ENCODE data around the gene DNAH10.

Gene DNAH10

DNA sequence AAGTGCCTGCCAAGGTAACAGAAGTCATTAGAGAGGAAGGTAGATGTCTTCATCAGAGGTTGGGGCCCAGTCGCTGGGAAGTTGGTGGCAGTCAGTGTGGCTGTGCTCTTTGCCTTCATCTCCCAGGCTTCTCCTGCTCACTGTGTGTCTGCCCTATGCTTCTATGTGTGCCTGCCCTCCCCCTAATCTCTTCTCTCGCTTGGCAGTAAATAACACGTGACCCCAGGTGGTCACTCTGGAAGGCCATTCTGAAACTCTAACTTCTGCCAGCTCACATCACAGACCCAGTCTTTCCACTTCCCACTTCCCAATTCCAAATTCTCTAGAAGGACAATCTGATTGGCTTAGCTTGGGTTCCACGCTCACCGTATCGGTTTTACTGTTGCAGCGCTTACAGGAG is 220.2 kb downstream of the DNAH10 start:
- Histone ChIP-seq H3K27ac (ENCODE audit: extremely low read depth, low read depth, low read length) (no peak overlapping the region), H3K36me3 (ENCODE audit: control insufficient read depth in 2 of 2, insufficient read depth in 1 of 2, low read length in 2 of 2) (peaks cover 8 to 26% of the 10 kb centered on the region in 2 experiments), H3K4me3 (ENCODE audit: low read depth, low read length) (no peak overlapping the region), H3K4me1 (ENCODE audit: control insufficient read depth, insufficient read depth, low read length) (peaks cover 4% of the 10 kb centered on the region; the same call in 1 of the 2 replicates), H3K9me3 (ENCODE audit: control insufficient read depth, insufficient read depth, low read depth, low read length) (no peaks in the 10 kb centered on the region)
- TF ChIP-seq HOXC10 (CRISPR knock-in tag; IDR thresholded peaks at IDR 0.05) (no peak), OVOL3 (tag by site-specific recombination; IDR thresholded peaks at IDR 0.05) (no peak), ZNF701 (tag by site-specific recombination; IDR thresholded peaks at IDR 0.05) (no peak), ZNF837 (tag by site-specific recombination; IDR thresholded peaks at IDR 0.05) (no peak), ZNF175 (tag by site-specific recombination; IDR thresholded peaks at IDR 0.05) (no peak), ZNF677 (tag by site-specific recombination; IDR thresholded peaks at IDR 0.05) (no peak)
- TF ChIP-seq, protein P1, sequence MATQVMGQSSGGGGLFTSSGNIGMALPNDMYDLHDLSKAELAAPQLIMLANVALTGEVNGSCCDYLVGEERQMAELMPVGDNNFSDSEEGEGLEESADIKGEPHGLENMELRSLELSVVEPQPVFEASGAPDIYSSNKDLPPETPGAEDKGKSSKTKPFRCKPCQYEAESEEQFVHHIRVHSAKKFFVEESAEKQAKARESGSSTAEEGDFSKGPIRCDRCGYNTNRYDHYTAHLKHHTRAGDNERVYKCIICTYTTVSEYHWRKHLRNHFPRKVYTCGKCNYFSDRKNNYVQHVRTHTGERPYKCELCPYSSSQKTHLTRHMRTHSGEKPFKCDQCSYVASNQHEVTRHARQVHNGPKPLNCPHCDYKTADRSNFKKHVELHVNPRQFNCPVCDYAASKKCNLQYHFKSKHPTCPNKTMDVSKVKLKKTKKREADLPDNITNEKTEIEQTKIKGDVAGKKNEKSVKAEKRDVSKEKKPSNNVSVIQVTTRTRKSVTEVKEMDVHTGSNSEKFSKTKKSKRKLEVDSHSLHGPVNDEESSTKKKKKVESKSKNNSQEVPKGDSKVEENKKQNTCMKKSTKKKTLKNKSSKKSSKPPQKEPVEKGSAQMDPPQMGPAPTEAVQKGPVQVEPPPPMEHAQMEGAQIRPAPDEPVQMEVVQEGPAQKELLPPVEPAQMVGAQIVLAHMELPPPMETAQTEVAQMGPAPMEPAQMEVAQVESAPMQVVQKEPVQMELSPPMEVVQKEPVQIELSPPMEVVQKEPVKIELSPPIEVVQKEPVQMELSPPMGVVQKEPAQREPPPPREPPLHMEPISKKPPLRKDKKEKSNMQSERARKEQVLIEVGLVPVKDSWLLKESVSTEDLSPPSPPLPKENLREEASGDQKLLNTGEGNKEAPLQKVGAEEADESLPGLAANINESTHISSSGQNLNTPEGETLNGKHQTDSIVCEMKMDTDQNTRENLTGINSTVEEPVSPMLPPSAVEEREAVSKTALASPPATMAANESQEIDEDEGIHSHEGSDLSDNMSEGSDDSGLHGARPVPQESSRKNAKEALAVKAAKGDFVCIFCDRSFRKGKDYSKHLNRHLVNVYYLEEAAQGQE (tag by site-specific recombination; IDR thresholded peaks at IDR 0.05) = no peak
- CTCF ChIA-PET = interaction anchor here (1.7 kb wide), 1 partner anchor 18 kb away, joined by 3 read pairs; no protein-coding TSS in a partner anchor
- POLR2A ChIA-PET = interaction anchor here (0.6 kb wide), 1 partner anchor 224 kb away, joined by 4 read pairs; no protein-coding TSS in a partner anchor

- ChIA-PET POLR2A (no interaction called here), CTCF (interaction anchor here (0.7 to 4.7 kb wide), 10 partner anchors 8 to 187 kb away, joined by 3 to 19 read pairs (median 3); no protein-coding TSS in a partner anchor)
- Histone ChIP-seq H3K4me3 (ENCODE audit: low read depth, low read length) (no peak overlapping the region), H3K9me3 (ENCODE audit: control insufficient read depth, insufficient read depth, low read depth, low read length) (no peaks in the 10 kb centered on the region), H3K4me1 (ENCODE audit: control insufficient read depth, insufficient read depth, low read length) (peaks cover 4% of the 10 kb centered on the region; the same call in 1 of the 2 replicates), H3K27ac (ENCODE audit: extremely low read depth, low read depth, low read length) (no peak overlapping the region), H3K36me3 (ENCODE audit: control insufficient read depth in 2 of 2, insufficient read depth in 1 of 2, low read length in 2 of 2) (peaks cover 18 to 39% of the 10 kb centered on the region in 2 experiments)
- TF ChIP-seq CTCF (tag by site-specific recombination; IDR thresholded peaks at IDR 0.05) (peak; percentile 47; the same call in 1 of the 2 replicates), ZNF18 (tag by site-specific recombination; IDR thresholded peaks at IDR 0.05) (0 out of 2 replicates have a peak, but pooled peaks have one; percentile 17), PRDM1 (tag by site-specific recombination; IDR thresholded peaks at IDR 0.05) (no peak), ZNF654 (tag by site-specific recombination; IDR thresholded peaks at IDR 0.05; ENCODE audit: low read depth) (peak; percentile 65), ZNF660 (tag by site-specific recombination; IDR thresholded peaks at IDR 0.05) (peak; percentile 57; the same call in 1 of the 2 replicates), ZNF19 (tag by site-specific recombination; IDR thresholded peaks at IDR 0.05; ENCODE audit: low read depth) (no peak)
These were observed 221.9 kb downstream of the DNAH10 start for GRCh38 chr12:123983822-123984485.

DNA sequence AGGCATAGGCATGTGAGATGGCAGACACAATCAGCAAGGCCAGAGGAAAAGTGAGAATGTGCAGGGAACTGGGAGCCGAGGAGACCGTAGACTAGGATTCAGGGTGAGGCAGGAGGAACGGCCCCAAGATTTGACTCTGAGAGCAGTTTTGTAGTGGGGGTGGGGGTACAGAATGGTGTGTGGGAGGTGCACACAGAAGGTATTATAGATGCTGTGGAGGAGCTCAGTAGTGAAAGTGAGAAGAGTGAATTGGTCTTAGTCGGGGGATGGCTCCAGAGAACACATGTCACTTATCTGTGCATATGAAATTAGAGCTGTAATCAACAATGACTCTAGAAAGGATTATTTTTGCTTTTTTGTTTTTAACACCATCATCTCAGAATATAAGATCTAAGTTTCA is 222.8 kb downstream of the DNAH10 start:
- peaks cover 4% of the 10 kb centered on the region; the same call in 1 of the 2 replicates for H3K4me1 ChIP-seq (ENCODE audit: control insufficient read depth, insufficient read depth, low read length)
- no peak overlapping the region for H3K27ac ChIP-seq (ENCODE audit: extremely low read depth, low read depth, low read length)
- no peaks in the 10 kb centered on the region for H3K9me3 ChIP-seq (ENCODE audit: control insufficient read depth, insufficient read depth, low read depth, low read length)
- H3K36me3 ChIP-seq (ENCODE audit: control insufficient read depth in 2 of 2, insufficient read depth in 1 of 2, low read length in 2 of 2) = peaks cover 19 to 42% of the 10 kb centered on the region in 2 experiments
- TF ChIP-seq ZFHX2 (tag by site-specific recombination; conservative IDR thresholded peaks at IDR 0.05) = peak; percentile 54
- TF ChIP-seq ZNF48 (tag by site-specific recombination; IDR thresholded peaks at IDR 0.05) = no peak
- TF ChIP-seq EGR2 (tag by site-specific recombination; IDR thresholded peaks at IDR 0.05; ENCODE audit: low read depth) = no peak; the same call in 1 of the 2 replicates
- no peak for TF ChIP-seq KLF17 (tag by site-specific recombination; IDR thresholded peaks at IDR 0.05)
- peak; percentile 75 for TF ChIP-seq PRDM1 (tag by site-specific recombination; IDR thresholded peaks at IDR 0.05)
- TF ChIP-seq ZFP37 (tag by site-specific recombination; IDR thresholded peaks at IDR 0.05) = no peak
- TF ChIP-seq ZFP41 (tag by site-specific recombination; IDR thresholded peaks at IDR 0.05; ENCODE audit: borderline replicate concordance) = no peak
- no peak overlapping the region for H3K4me3 ChIP-seq (ENCODE audit: low read depth, low read length)
- ChIA-PET POLR2A (no interaction called here), CTCF (interaction anchor here (0.7 to 4.7 kb wide), 3 partner anchors 18 to 79 kb away, joined by 3 to 19 read pairs (median 4); no protein-coding TSS in a partner anchor)
